Measurements from ENCODE around the gene NOP14.
"Not testable (repeated sequence)": the region's sequence is repeated elsewhere in the genome, so short reads cannot be mapped to it uniquely, and the experiment has no call there.

The NOP14 gene

GRCh38 chr4:2939383-2940243 lies 23.6 kb downstream of the NOP14 start:
- Histone ChIP-seq H3K9ac (ENCODE audit: low read length) (no peak overlapping the region), H3K4me1 (ENCODE audit: control insufficient read depth, low read depth, low read length) (peaks cover 4% of the 10 kb centered on the region), H3K36me3 (ENCODE audit: control insufficient read depth, low read depth, low read length) (peaks cover 71% of the 10 kb centered on the region), H3K9me3 (ENCODE audit: control insufficient read depth, low read depth, low read length) (no peaks in the 10 kb centered on the region), H3K27ac (ENCODE audit: low read length) (no peak overlapping the region), H3K27me3 (ENCODE audit: control insufficient read depth, insufficient read depth, low read length) (no peaks in the 10 kb centered on the region), H3K4me3 (ENCODE audit: low read length) (no peak overlapping the region)

DNA sequence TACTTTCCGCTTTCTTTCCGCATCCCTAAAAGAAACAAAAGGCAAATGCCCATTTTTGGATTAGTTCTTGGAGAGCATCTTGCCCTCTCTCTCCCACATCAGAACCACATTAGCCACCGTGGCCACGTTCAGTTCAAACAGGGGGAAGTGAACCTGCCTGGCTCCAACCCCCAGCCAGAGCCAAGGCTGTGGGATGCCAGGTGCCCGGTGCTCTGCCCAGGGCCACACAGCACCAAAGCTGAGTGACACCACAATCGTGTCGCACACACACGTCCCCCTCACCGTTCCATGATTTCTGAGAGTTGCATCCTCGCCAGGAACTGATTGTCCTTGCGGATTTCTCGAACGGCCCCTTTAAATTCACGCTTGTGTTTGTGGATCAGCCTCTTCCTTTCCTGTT lies 24.3 kb downstream of the NOP14 start:
- H3K27me3 ChIP-seq (ENCODE audit: control insufficient read depth, insufficient read depth, low read length): no peaks in the 10 kb centered on the region
- no peak overlapping the region for H3K9ac ChIP-seq (ENCODE audit: low read length)
- H3K27ac ChIP-seq (ENCODE audit: low read length): no peak overlapping the region

DNA sequence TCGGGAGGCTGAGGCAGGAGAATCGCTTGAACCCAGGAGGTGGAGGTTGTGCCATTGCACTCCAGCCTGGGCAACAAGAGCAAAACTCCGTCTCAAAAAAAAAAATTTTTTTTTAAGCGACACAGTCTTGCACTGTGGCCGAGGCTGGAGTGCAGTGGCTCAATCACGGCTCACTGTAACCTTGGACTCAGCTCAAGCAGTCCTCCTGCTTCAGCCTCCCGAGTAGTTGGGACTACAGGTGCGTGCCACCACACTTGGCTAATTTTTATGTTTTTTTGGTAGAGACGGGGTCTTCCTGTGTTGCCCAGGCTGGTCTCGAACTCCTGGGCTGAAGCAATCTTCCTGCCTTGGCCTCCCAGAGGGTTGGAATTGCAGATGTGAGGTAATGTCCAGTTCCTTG lies 24.8 kb downstream of the NOP14 start:
- not testable (repeated sequence) for H3K27ac ChIP-seq (ENCODE audit: low read length)

More for the DNA sequence above, 24.3 kb downstream of the NOP14 start:
- Histone ChIP-seq H3K4me3 (ENCODE audit: low read length) (no peak overlapping the region), H3K36me3 (ENCODE audit: control insufficient read depth, low read depth, low read length) (peaks cover 68% of the 10 kb centered on the region), H3K4me1 (ENCODE audit: control insufficient read depth, low read depth, low read length) (peaks cover 4% of the 10 kb centered on the region), H3K9me3 (ENCODE audit: control insufficient read depth, low read depth, low read length) (no peaks in the 10 kb centered on the region)

GRCh38 chr4:2937986-2938385 lies 25.2 kb downstream of the NOP14 start:
- Histone ChIP-seq H3K27me3 (ENCODE audit: control insufficient read depth, insufficient read depth, low read length) (no peaks in the 10 kb centered on the region), H3K4me1 (ENCODE audit: control insufficient read depth, low read depth, low read length) (peaks cover 4% of the 10 kb centered on the region), H3K4me3 (ENCODE audit: low read length) (no peak overlapping the region), H3K27ac (ENCODE audit: low read length) (no peak overlapping the region), H3K9me3 (ENCODE audit: control insufficient read depth, low read depth, low read length) (no peaks in the 10 kb centered on the region), H3K9ac (ENCODE audit: low read length) (no peak overlapping the region), H3K36me3 (ENCODE audit: control insufficient read depth, low read depth, low read length) (peaks cover 58% of the 10 kb centered on the region)

More for the DNA sequence above, 24.8 kb downstream of the NOP14 start:
- H3K27me3 ChIP-seq (ENCODE audit: control insufficient read depth, insufficient read depth, low read length); H3K9ac ChIP-seq (ENCODE audit: low read length); H3K4me1 ChIP-seq (ENCODE audit: control insufficient read depth, low read depth, low read length); H3K9me3 ChIP-seq (ENCODE audit: control insufficient read depth, low read depth, low read length); H3K4me3 ChIP-seq (ENCODE audit: low read length): not testable (repeated sequence)
- H3K36me3 ChIP-seq (ENCODE audit: control insufficient read depth, low read depth, low read length): peaks cover 63% of the 10 kb centered on the region

DNA sequence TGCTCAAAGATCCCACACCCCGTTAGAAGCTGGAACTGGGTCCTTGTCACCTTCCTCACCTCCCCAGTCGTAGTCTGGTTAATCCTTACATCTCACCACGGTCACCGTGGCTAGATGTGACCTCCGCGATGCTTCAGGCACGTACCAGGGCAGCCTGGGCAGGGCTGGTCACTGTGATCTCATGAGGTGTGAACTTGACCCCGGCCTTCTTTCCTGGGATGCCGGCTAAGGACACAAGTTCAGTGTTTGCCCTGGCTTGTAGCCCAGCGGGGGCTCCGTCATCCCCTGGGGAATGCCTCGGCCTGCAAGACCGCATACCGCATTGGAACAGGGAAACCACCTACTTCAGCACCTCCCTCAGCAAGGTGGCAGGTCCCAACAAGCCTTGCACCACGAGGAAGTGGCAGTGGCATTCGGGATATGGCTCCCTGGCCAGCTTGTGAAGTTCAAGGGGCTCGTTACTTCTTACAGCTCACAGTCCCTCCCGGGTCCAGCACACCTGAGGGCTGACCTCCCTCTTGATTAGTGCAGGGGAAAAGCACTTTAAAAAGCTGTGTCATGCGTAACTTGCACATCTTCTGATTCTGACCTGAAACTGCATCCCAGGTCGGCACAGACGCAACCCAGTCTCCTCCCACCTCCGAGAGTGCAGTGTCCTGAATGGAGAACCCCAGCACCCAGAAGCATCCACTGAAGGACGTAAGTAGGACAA lies 25.9 kb downstream of the NOP14 start:
- Histone ChIP-seq H3K27me3 (ENCODE audit: control insufficient read depth, insufficient read depth, low read length) (no peaks in the 10 kb centered on the region), H3K9me3 (ENCODE audit: control insufficient read depth, low read depth, low read length) (no peaks in the 10 kb centered on the region), H3K27ac (ENCODE audit: low read length) (no peak overlapping the region), H3K36me3 (ENCODE audit: control insufficient read depth, low read depth, low read length) (peaks cover 52% of the 10 kb centered on the region), H3K4me1 (ENCODE audit: control insufficient read depth, low read depth, low read length) (peaks cover 4% of the 10 kb centered on the region), H3K9ac (ENCODE audit: low read length) (no peak overlapping the region), H3K4me3 (ENCODE audit: low read length) (no peak overlapping the region)

DNA sequence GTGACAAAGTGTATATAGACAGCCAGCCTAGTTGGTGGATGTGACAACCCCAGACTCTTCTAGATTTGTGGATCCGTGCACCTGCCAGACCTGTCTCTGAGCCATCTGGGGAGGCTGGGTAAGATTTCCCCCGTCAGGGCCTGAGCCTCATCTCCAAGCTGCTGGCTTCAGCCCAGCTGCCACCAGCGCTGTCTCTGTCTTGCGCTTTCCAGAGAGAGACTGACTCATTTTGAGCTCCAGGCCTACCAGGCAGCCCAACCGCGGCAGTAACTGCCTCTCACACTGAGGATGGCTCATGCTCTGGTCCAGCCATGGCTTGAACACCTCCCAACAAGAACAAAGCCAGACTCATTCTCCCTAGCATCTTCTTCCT lies 26.4 kb downstream of the NOP14 start:
- H3K27me3 ChIP-seq (ENCODE audit: control insufficient read depth, insufficient read depth, low read length): no peaks in the 10 kb centered on the region
- H3K4me3 ChIP-seq (ENCODE audit: low read length): no peak overlapping the region
- peaks cover 46% of the 10 kb centered on the region for H3K36me3 ChIP-seq (ENCODE audit: control insufficient read depth, low read depth, low read length)
- peaks cover 4% of the 10 kb centered on the region for H3K4me1 ChIP-seq (ENCODE audit: control insufficient read depth, low read depth, low read length)
- H3K27ac ChIP-seq (ENCODE audit: low read length): no peak overlapping the region
- no peaks in the 10 kb centered on the region for H3K9me3 ChIP-seq (ENCODE audit: control insufficient read depth, low read depth, low read length)
- no peak overlapping the region for H3K9ac ChIP-seq (ENCODE audit: low read length)

DNA sequence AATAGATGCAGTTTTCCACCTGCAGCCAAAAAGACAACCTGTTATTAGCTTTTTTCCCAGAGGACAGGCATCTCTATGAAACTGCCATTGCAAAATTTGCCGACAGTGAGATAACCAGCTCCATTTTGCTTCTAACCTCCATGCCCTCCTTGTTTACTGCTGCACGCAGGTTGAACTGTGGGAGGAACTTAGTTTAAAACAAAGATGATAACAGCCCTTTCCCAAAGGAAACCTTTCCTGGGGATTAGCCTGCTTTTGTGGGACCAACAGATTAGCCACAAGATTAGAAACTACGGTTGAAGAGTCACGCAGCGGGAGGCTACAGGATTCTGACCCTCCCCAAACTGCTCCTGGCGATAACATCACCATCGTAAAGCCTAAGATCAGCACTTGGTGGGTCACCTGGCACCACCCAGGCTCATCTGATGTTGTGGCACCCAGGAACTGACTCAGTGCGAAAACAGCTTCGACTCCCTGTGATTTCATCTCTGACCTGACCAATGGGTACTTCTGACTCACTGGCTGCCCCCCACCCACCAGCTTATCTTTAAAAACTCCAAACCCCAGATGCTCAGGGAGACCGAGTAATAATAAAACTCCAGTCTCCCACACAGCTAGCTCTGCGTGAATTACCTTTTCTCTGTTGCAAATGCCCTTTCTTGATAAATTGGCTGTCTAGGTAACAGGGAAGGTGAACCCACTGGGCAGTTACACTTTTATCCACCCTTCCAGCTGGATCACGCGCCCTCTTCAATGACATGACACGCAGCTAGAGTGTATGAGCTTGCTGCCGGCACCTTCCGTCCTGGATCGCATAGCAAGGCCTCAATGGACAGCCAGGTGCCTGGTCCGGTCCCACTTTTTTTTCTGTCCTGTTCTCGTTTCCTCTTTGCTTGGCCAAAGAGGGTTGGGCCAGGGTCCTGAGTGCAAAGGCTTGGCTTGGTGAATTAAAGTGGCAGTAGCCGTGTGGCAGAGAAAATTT lies 27.2 kb downstream of the NOP14 start:
- Histone ChIP-seq H3K9ac (ENCODE audit: low read length) (peak overlapping the region; percentile 83), H3K9me3 (ENCODE audit: control insufficient read depth, low read depth, low read length) (no peaks in the 10 kb centered on the region), H3K27me3 (ENCODE audit: control insufficient read depth, insufficient read depth, low read length) (no peaks in the 10 kb centered on the region), H3K36me3 (ENCODE audit: control insufficient read depth, low read depth, low read length) (peaks cover 39% of the 10 kb centered on the region), H3K4me1 (ENCODE audit: control insufficient read depth, low read depth, low read length) (peaks cover 4% of the 10 kb centered on the region), H3K4me3 (ENCODE audit: low read length) (peak overlapping the region; percentile 94), H3K27ac (ENCODE audit: low read length) (no peak overlapping the region)

DNA sequence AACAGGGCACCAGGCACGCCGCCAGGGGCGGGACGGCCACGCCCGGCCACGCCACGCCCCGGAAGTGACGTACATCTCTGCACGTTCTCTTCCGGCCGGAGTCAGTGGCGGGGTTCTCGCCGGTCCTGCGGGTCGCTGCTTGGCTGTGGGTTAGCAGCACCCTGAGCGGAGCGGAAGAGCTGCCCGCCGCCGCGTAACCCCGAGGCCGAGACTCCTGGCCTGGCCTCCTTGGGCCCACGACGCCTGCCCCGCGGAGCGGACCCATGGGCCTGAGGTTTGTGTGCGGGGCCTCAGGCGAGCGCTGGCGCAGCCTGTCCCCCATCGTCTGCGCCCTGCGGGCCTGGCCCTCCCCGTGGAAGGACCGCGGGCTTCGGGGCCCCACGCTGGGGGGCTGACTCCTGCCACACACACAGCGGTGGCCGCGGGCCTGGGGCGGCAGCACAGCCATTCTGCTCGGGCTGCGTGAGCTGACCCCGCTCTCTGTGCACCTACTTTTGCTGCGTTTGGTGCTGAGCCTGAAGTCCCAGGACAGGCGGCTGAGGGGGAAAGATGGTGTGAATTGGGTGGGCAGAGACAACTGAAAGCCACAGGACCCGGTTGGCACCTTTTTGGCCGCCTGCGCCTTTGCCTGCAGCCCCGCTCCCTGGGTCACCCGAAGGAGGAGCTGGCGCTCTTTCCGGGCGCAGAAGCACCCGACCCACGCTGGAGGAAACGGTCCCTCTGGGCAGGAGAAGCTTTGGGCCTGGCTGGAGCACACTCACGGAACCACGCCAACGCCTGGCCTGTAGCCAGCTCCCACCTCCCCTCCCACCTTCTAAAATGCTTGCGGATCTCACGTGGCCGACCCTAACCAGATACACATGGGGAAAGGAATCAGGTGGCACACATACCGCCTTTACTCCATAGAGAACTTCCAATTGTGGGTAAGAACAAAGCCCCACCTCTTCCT lies 28.1 kb downstream of the NOP14 start:
- H3K4me3 ChIP-seq (ENCODE audit: low read length): peak overlapping the region; percentile 94
- H3K4me1 ChIP-seq (ENCODE audit: control insufficient read depth, low read depth, low read length): peaks cover 4% of the 10 kb centered on the region
- no peaks in the 10 kb centered on the region for H3K27me3 ChIP-seq (ENCODE audit: control insufficient read depth, insufficient read depth, low read length)
- H3K36me3 ChIP-seq (ENCODE audit: control insufficient read depth, low read depth, low read length): peaks cover 36% of the 10 kb centered on the region
- no peaks in the 10 kb centered on the region for H3K9me3 ChIP-seq (ENCODE audit: control insufficient read depth, low read depth, low read length)
- no peak overlapping the region for H3K27ac ChIP-seq (ENCODE audit: low read length)
- H3K9ac ChIP-seq (ENCODE audit: low read length): peak overlapping the region; percentile 83

- peaks cover 4% of the 10 kb centered on the region for H3K4me1 ChIP-seq (ENCODE audit: control insufficient read depth, low read depth, low read length)
- H3K27ac ChIP-seq (ENCODE audit: low read length): no peak overlapping the region
- H3K36me3 ChIP-seq (ENCODE audit: control insufficient read depth, low read depth, low read length): peaks cover 32% of the 10 kb centered on the region
- peak overlapping the region; percentile 48 for H3K9ac ChIP-seq (ENCODE audit: low read length)
- peak overlapping the region; percentile 94 for H3K4me3 ChIP-seq (ENCODE audit: low read length)
- H3K27me3 ChIP-seq (ENCODE audit: control insufficient read depth, insufficient read depth, low read length): no peaks in the 10 kb centered on the region
- H3K9me3 ChIP-seq (ENCODE audit: control insufficient read depth, low read depth, low read length): no peaks in the 10 kb centered on the region
Observed at GRCh38 chr4:2934077-2934812, 29.0 kb downstream of the NOP14 start.

DNA sequence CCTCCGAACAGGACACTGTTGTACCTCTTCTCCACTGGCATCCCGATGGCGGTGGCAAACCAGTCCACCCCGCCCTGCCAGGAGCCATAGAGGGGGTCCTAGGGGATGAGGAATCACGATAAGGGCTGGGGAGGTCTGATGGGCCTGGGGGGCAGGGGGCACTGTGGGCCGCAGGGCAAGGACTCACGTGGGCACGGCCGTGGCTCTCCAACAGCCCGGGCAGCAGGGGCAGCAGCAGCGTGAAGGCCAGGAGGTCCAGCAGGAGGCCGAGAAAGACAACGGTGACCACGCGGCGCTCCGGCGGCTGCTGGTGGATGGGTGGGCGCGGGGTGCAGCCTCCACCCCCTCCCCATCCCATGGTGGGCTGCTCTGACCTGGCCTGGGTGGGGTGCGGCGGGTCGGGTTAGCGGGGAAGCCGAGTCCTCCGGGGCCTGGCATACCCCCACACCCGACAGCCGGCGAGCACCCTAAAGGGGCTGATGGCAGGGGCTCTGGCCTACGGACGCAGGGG lies 29.6 kb downstream of the NOP14 start:
- Histone ChIP-seq H3K4me1 (ENCODE audit: control insufficient read depth, low read depth, low read length) (peaks cover 4% of the 10 kb centered on the region), H3K27ac (ENCODE audit: low read length) (no peak overlapping the region), H3K9ac (ENCODE audit: low read length) (peak overlapping the region; percentile 48)

More for the DNA sequence above, 29.6 kb downstream of the NOP14 start:
- Histone ChIP-seq H3K4me3 (ENCODE audit: low read length) (peak overlapping the region; percentile 60), H3K27me3 (ENCODE audit: control insufficient read depth, insufficient read depth, low read length) (no peaks in the 10 kb centered on the region), H3K9me3 (ENCODE audit: control insufficient read depth, low read depth, low read length) (no peaks in the 10 kb centered on the region), H3K36me3 (ENCODE audit: control insufficient read depth, low read depth, low read length) (peaks cover 29% of the 10 kb centered on the region)

Measured in iPS-18a (cell line).